ENCODE measurements around the gene LDLRAP1.

The LDLRAP1 gene

DNA sequence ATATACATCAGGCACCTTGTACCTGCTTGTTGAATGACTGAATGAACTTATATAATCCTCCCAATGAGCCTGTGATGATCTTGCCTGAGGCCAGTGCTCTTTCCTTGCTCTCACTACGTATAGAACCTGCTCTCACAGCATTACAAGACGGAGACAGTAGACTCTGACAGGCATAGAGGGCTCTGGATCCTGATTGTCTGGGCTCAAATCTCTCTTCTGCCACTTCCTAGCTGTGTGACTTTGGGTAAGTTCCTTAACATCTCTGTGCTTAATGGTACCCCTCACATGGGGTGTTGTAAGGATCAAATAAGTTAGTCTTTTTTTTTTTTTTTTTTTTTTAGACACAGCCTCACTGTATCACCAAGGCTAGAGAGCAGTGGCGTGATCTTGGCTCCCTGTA, 69.0 kb downstream of the LDLRAP1 start:
- Histone ChIP-seq H3K9me3 (ENCODE audit: severe bottlenecking) (no peaks in the 10 kb centered on the region), H3K4me3 (ENCODE audit: low read depth, low read length) (no peak overlapping the region), H3K27ac (no peak overlapping the region), H3K27me3 (ENCODE audit: insufficient read depth, low read depth, severe bottlenecking) (no peaks in the 10 kb centered on the region), H3K36me3 (no peaks in the 10 kb centered on the region)
- DNase-seq, result no peak
- TF ChIP-seq, protein P1, sequence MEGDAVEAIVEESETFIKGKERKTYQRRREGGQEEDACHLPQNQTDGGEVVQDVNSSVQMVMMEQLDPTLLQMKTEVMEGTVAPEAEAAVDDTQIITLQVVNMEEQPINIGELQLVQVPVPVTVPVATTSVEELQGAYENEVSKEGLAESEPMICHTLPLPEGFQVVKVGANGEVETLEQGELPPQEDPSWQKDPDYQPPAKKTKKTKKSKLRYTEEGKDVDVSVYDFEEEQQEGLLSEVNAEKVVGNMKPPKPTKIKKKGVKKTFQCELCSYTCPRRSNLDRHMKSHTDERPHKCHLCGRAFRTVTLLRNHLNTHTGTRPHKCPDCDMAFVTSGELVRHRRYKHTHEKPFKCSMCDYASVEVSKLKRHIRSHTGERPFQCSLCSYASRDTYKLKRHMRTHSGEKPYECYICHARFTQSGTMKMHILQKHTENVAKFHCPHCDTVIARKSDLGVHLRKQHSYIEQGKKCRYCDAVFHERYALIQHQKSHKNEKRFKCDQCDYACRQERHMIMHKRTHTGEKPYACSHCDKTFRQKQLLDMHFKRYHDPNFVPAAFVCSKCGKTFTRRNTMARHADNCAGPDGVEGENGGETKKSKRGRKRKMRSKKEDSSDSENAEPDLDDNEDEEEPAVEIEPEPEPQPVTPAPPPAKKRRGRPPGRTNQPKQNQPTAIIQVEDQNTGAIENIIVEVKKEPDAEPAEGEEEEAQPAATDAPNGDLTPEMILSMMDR (IDR thresholded peaks at IDR 0.05; ENCODE audit: low read depth, low read length), result no peak

DNA sequence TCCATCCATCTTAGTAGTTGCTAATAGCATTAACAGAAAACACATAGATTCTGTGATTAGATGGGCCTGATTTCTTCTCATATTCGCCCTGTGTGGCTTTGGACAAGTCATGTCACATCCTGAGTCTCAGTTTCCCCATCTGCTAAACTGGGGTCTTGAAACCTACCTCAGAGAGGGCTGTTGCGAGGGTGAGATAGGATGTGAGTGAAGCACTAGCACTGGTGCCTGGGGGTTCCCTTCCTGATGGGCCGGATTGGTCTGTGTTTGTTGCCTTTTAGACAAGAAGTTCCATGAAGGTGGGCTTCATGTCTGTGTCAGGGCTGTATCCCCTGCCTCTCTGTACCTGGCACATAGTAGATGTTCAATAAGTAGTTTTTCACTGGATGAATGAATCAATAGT, 69.7 kb downstream of the LDLRAP1 start:
- Histone ChIP-seq H3K4me3 (ENCODE audit: low read depth, low read length) (no peak overlapping the region), H3K27ac (no peak overlapping the region), H3K9me3 (ENCODE audit: severe bottlenecking) (no peaks in the 10 kb centered on the region), H3K27me3 (ENCODE audit: insufficient read depth, low read depth, severe bottlenecking) (no peaks in the 10 kb centered on the region), H3K36me3 (no peaks in the 10 kb centered on the region)
- no peak for DNase-seq
- TF ChIP-seq, protein P1 (IDR thresholded peaks at IDR 0.05; ENCODE audit: low read depth, low read length), result no peak

DNA sequence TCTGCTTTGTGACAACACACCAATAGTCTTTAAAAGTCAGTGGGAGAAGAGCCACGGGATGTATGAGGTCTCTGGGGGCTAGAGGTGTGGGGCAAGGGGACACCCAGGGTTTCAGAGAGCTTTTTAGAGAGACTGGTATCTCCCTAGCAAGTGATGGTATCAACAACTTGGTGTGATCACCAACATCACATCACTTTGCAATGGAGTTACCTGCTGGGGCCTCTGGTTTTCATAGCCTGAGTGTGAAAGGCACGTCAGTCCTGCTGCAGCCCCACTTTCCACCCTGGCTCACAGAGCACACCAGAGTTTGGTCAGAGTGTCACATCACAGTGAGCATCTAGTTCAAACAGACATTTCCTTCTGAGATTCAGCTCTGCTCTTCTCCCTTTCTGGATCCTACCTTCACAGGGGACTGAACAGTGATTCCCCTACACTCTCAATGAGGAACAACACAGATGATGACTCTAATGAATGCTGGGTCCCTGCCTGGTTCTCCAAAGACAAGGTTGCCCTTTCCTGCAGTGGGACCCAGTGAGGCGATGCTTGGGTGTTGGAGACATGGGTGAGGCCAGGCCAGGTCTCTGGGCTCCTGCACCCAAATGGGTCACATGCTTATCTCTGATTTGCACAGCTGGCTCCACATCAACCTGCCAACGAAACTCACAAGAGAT, 71.2 kb downstream of the LDLRAP1 start:
- Histone ChIP-seq H3K27me3 (ENCODE audit: insufficient read depth, low read depth, severe bottlenecking) (no peaks in the 10 kb centered on the region), H3K36me3 (no peaks in the 10 kb centered on the region)
- TF ChIP-seq, protein P1 (IDR thresholded peaks at IDR 0.05; ENCODE audit: low read depth, low read length), result no peak

DNA sequence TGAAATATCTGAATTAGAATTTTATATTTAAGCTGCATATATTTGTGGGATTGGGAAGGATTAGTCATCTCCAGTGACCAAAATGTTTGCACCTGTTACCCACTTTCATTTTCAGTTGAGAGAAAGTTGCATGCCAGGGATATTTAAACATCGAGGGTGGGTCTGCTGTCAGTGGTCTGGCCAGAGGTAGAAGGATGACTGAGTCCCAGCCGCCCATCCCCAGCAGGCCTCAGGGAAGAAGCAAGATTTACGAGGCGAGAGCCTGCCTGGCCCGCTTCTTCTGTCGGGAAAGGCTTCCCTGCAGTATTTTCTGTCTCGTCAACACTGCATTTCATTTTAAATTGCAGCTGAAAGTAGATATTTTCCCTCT, 71.8 kb downstream of the LDLRAP1 start:
- no peak for DNase-seq
- H3K4me3 ChIP-seq (ENCODE audit: low read depth, low read length), result no peak overlapping the region
- TF ChIP-seq, protein P1 (IDR thresholded peaks at IDR 0.05; ENCODE audit: low read depth, low read length), result no peak
- no peaks in the 10 kb centered on the region for H3K27me3 ChIP-seq (ENCODE audit: insufficient read depth, low read depth, severe bottlenecking)
- no peaks in the 10 kb centered on the region for H3K9me3 ChIP-seq (ENCODE audit: severe bottlenecking)
- no peaks in the 10 kb centered on the region for H3K36me3 ChIP-seq
- H3K27ac ChIP-seq, result no peak overlapping the region

More for the DNA sequence above, 71.2 kb downstream of the LDLRAP1 start:
- Histone ChIP-seq H3K27ac (no peak overlapping the region), H3K9me3 (ENCODE audit: severe bottlenecking) (no peaks in the 10 kb centered on the region), H3K4me3 (ENCODE audit: low read depth, low read length) (no peak overlapping the region)
- DNase-seq, result no peak

DNA sequence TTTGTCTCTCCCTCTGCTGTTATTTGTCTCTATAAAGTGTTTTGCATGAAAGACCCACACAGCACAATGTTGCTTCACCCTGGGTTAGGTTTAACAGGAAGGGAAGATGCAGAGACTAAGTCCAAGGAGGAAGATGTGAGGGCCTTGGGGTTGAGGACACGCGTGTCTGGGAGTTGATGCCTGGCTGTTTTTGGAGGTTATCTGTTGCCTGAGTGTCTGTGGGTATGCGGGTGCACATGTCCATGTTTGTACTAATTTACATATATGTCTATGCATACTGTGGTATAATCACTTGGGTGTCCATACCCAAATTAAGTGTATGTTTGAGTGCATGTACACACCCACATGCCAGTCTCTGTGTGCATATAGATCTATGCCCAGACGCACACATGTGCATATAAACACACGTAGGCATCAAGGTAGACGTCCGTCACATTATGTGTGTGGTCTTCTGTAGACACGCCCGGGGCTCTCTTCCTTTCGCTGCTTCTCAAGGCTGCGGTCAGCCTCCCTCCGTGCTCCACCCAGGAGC, 72.2 kb downstream of the LDLRAP1 start:
- DNase-seq, result no peak
- H3K27me3 ChIP-seq (ENCODE audit: insufficient read depth, low read depth, severe bottlenecking), result no peaks in the 10 kb centered on the region
- H3K27ac ChIP-seq, result peak overlapping the region; percentile 62; the same call in 1 of the 2 replicates
- TF ChIP-seq, protein P1 (IDR thresholded peaks at IDR 0.05; ENCODE audit: low read depth, low read length), result no peak
- H3K36me3 ChIP-seq, result no peaks in the 10 kb centered on the region
- H3K9me3 ChIP-seq (ENCODE audit: severe bottlenecking), result no peaks in the 10 kb centered on the region
- H3K4me3 ChIP-seq (ENCODE audit: low read depth, low read length), result peak overlapping the region; percentile 67

All from WERI-Rb-1 (cell line).